ENCODE data around the gene TTN. TPM values are rescaled to one million over a fixed set of nuclear protein-coding genes. Genes with fewer than 3 reads are reported as not detected.

The TTN gene
- total and polyA plus RNA-seq, 2 donors from 2014 or later = 0.02 to 3.6 TPM

- FAIRE-seq = no peak
Observed at GRCh38 chr2:178819147-178819875, 12.1 kb upstream of the TTN start.

GRCh38 chr2:178811901-178812300 lies 4.7 kb upstream of the TTN start:
- Histone ChIP-seq H3K4me1 (ENCODE audit: control insufficient read depth in 2 of 3, insufficient read depth in 2 of 3, low read depth in 1 of 3, low read length in 3 of 3) (no peaks in the 10 kb centered on the region), H3K4me3 (ENCODE audit: low read length in 3 of 3) (no peak overlapping the region), H3K36me3 (ENCODE audit: control insufficient read depth in 2 of 3, insufficient read depth in 3 of 3, low read length in 3 of 3) (no peaks in the 10 kb centered on the region), H3K27ac (ENCODE audit: low read depth in 2 of 2, low read length in 2 of 2) (no peak overlapping the region), H3K27me3 (ENCODE audit: control insufficient read depth, insufficient read depth, low read length) (no peaks in the 10 kb centered on the region), H3K9ac (ENCODE audit: low read length in 3 of 3) (no peak overlapping the region), H3K9me3 (ENCODE audit: control insufficient read depth in 2 of 3, insufficient read depth in 1 of 3, low read length in 3 of 3) (peaks cover 0 to 2% (median 0%) of the 10 kb centered on the region in 3 donors)
- FAIRE-seq (no peak), DNase-seq (no peak)
- TF ChIP-seq, protein P1, sequence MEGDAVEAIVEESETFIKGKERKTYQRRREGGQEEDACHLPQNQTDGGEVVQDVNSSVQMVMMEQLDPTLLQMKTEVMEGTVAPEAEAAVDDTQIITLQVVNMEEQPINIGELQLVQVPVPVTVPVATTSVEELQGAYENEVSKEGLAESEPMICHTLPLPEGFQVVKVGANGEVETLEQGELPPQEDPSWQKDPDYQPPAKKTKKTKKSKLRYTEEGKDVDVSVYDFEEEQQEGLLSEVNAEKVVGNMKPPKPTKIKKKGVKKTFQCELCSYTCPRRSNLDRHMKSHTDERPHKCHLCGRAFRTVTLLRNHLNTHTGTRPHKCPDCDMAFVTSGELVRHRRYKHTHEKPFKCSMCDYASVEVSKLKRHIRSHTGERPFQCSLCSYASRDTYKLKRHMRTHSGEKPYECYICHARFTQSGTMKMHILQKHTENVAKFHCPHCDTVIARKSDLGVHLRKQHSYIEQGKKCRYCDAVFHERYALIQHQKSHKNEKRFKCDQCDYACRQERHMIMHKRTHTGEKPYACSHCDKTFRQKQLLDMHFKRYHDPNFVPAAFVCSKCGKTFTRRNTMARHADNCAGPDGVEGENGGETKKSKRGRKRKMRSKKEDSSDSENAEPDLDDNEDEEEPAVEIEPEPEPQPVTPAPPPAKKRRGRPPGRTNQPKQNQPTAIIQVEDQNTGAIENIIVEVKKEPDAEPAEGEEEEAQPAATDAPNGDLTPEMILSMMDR (IDR thresholded peaks at IDR 0.05; ENCODE audit: borderline replicate concordance, extremely low read depth, insufficient read depth) = no peak
- intact Hi-C loops (cut with DNase I) = no loop called here

More at GRCh38 chr2:178819147-178819875, 12.1 kb upstream of the TTN start:
- Histone ChIP-seq H3K9me3 (ENCODE audit: control insufficient read depth in 2 of 3, insufficient read depth in 1 of 3, low read length in 3 of 3) (no peaks in the 10 kb centered on the region), H3K4me1 (ENCODE audit: control insufficient read depth in 2 of 3, insufficient read depth in 2 of 3, low read depth in 1 of 3, low read length in 3 of 3) (no peaks in the 10 kb centered on the region), H3K36me3 (ENCODE audit: control insufficient read depth in 2 of 3, insufficient read depth in 3 of 3, low read length in 3 of 3) (no peaks in the 10 kb centered on the region), H3K9ac (ENCODE audit: low read length in 3 of 3) (no peak overlapping the region), H3K27ac (ENCODE audit: low read depth in 2 of 2, low read length in 2 of 2) (no peak overlapping the region), H3K4me3 (ENCODE audit: low read length in 3 of 3) (no peak overlapping the region), H3K27me3 (ENCODE audit: control insufficient read depth, insufficient read depth, low read length) (no peaks in the 10 kb centered on the region)
- TF ChIP-seq, protein P1 (IDR thresholded peaks at IDR 0.05; ENCODE audit: borderline replicate concordance, extremely low read depth, insufficient read depth) = no peak
- intact Hi-C loops (cut with DNase I) = no loop called here
- DNase-seq = no peak

DNA sequence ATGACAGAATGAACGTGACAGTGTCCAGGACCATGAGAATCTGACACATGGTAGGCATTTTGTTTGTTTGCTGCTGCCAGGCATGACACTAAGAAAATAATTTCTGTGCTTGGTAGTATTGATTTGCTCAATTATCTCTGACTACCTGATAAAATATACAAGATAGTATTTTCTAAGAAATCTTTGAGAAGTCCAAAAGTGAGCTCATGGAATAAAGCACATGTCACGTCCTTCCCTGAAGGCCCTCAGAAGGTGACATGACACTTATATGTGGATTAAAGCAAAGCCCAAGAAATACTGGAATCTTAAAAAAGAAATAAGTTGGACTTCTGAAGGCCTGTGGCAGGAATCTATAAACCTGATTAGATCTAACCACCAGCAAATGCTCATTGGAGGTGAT lies 3.8 kb upstream of the TTN start:
- Histone ChIP-seq H3K27me3 (ENCODE audit: control insufficient read depth, insufficient read depth, low read length) (no peaks in the 10 kb centered on the region), H3K9ac (ENCODE audit: low read length in 3 of 3) (no peak overlapping the region), H3K36me3 (ENCODE audit: control insufficient read depth in 2 of 3, insufficient read depth in 3 of 3, low read length in 3 of 3) (no peaks in the 10 kb centered on the region), H3K27ac (ENCODE audit: low read depth in 2 of 2, low read length in 2 of 2) (no peak overlapping the region), H3K4me3 (ENCODE audit: low read length in 3 of 3) (no peak overlapping the region), H3K9me3 (ENCODE audit: control insufficient read depth in 2 of 3, insufficient read depth in 1 of 3, low read length in 3 of 3) (peaks cover 0 to 2% (median 0%) of the 10 kb centered on the region in 3 donors), H3K4me1 (ENCODE audit: control insufficient read depth in 2 of 3, insufficient read depth in 2 of 3, low read depth in 1 of 3, low read length in 3 of 3) (no peaks in the 10 kb centered on the region)
- intact Hi-C loops (cut with DNase I) = no loop called here
- FAIRE-seq (no peak), DNase-seq (no peak)
- TF ChIP-seq, protein P1 (IDR thresholded peaks at IDR 0.05; ENCODE audit: borderline replicate concordance, extremely low read depth, insufficient read depth) = no peak
